Activated T-cell treated with anti-CD3 and anti-CD28 coated beads for 48 hours (primary cell): ENCODE results near the gene TLCD3A.
"Not testable (repeated sequence)": the region's sequence is repeated elsewhere in the genome, so short reads cannot be mapped to it uniquely, and the experiment has no call there.

ENCODE experiments used
- DNase-seq: peaks from one replicate; pipeline ENCODE4 v3.0.0-alpha.2; 2020; ENCODE audit warnings: low read depth

TLCD3A gene

DNA sequence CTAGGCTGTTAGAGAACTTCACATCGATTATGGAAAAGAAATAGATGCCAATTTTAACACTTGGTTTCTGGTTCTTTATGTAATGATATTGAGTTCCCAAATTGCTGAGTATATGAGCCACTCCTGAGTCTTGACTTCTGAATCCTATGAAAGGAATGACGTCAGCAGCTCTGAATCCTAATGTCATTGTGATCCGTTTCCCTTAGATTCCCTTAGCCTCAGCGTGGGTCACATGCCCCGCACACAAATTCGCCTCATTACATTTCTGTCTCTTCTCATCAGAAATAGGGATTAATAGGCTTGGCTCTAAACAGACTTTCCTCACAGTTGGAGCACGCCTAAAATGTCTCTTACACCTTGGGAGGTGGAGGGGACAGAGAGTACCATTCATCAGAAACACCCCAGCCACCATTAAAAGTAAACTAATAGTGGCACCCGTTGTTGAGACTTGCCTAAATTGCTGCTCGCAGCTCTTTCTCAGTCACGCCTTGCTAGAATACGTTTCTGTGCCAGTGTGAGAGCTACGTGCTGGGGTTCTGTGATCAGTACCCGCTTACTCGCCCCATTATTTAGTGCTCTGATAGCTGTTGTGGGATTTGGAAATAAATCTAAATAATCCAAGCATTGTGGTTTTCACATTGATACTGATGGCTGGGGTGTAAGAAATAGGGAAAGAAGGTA is 56.9 kb downstream of the TLCD3A start:
- DNase-seq, result no peak

DNA sequence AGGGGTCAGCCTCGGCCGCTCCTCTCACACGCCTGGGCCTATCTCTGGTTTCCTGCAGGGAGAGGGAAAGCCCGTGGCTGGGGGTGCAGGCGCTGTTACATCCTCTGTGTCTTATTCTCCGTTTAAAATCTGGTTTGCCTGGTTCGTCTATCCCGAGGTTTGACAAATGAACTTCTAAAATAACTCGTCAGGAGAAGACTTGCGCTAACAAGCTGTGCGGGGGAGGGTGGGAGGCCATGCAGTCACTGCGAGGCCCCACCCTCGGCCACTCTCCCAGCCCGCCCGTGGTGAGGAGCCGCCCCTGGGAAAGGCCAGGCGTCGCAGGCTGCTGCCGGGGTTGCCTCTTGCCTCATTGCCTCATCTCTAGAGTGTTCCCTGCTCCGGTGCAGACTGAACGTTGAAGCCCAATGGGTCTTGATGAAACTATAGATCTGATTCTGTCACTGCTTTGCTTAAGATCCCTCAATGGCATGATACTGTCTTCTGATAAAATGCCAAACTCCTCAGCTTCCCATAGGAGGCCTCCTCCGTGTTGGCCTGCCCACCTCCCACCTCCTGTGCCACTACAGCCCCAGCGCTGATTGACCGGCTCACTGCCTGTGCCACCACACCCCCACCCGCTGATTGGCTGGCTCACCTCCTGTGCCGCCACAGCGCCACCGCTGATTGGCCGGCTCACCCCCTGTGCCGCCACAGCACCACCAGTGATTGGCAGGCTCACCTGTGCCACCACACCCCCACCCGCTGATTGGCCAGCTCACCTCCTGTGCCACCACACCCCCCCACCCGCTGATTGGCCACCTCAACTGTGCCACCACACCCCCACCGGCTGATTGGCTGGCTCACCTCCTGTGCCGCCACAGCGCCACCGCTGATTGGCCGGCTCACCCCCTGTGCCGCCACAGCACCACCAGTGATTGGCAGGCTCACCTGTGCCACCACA is 57.8 kb downstream of the TLCD3A start:
- not testable (repeated sequence) for DNase-seq

DNA sequence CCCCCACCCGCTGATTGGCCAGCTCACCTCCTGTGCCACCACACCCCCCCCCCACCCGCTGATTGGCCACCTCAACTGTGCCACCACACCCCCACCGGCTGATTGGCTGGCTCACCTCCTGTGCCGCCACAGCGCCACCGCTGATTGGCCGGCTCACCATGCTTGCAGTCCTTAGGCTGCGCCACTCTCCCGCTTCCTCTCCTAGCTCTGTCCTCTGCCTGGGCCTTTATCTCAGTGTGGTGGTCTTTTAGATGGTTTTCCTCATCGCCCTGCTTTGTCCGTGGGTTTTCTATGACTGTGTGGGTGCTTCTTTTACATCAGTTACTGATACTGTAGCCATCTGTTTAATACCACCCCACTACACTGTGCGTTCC is 58.5 kb downstream of the TLCD3A start:
- not testable (repeated sequence) for DNase-seq

DNA sequence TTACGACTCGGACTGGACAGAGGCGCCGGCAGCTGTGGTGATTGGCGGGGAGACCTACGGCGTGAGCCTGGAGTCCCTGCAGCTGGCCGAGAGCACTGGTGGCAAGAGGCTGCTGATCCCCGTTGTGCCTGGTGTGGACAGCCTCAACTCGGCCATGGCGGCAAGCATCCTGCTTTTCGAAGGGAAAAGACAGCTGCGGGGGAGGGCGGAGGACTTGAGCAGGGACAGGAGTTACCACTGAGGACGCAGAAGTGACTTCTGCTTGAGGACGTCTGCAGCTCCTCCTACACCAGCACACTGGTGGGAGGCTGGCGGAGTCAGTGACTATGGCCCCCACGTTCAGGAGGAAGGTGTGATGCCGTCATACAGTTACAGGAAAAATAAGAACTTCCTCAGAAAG is 59.4 kb downstream of the TLCD3A start:
- DNase-seq, result no peak

DNA sequence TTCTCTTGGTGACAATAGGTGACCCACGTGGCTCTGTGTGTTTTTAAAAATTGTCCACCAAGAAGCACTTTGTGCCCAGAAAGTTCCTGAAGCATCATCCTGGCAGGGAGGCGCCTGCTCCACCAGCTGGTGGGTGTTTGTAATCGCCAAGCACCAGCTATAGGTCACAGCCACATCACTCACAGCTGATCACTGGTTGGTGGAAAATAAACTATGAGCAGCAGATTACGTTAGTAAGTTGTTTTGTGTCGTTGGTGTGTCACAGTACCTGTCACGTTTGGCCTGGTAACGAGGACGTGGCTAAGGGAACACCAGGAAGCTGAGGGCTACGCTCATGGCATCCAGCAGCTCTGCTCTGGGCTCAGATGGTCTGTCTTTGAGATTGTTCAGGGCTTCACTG is 59.9 kb downstream of the TLCD3A start:
- no peak for DNase-seq
